HG03280 (cell line): ENCODE data around the gene CDK6.

ENCODE experiments used
- ATAC-seq: cut with Tn5 transposase; IDR thresholded peaks from one replicate; pipeline ENCODE4 v1.9.1; 2021; ENCODE audit warnings: mild to moderate bottlenecking, moderate library complexity; ENCODE audit not compliant: unreplicated experiment

CDK6 gene

DNA sequence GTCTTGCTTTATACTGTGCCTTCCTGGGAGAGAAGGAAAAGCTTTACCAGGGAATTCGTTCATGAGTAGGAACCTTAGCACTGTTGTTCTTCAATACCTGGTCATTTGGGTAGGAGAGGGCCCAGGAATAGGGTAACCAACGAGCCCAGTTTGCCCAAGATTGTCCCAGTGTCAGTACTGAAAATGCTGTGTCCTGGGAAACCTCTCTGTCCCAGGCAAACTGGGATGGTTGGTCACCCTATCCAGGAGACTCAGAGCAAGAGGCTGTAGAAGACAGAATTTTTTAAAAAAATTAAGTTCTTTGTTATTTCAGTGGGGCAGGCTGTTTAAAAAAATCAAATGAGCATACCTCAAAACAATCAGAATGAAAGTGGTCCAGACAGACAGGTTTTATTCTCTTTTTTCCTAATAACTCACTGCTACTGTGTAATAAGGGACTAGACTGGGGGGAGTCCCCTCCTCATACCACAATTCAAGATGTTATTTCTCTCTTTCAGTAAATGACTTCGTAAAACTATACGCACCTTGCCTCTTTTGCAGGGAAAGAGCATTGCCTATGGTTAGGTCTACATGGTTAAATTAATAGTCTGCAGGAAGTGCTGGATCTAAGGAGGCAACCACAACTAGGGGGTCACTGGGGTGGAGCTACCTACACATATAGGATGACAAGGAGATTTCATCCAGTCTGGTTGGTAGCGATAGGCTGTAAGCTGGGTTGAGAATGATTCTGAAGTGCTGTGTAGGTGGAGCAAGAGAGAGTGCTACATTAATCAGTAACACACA, 205.1 kb downstream of the CDK6 start:
- ATAC-seq, result peak; percentile 47

DNA sequence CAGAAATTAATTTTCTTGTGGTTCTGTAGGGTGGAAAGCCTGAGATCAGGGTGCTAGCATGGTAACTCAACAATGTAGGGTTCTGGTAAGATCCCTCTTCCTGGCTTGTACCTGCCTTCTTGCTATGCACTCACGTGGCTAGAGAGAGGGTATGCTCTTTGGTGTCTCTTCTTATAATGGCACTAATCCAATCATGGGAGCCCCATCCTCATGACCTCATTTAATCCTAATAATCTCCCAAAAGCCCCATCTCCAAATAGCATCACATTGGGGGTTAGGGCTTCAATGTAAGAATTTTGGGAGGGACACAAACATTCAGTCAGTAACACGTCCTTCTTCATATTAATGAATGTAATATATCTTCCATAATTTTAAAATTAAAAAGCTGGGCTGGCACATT, 206.6 kb downstream of the CDK6 start:
- no peak for ATAC-seq

DNA sequence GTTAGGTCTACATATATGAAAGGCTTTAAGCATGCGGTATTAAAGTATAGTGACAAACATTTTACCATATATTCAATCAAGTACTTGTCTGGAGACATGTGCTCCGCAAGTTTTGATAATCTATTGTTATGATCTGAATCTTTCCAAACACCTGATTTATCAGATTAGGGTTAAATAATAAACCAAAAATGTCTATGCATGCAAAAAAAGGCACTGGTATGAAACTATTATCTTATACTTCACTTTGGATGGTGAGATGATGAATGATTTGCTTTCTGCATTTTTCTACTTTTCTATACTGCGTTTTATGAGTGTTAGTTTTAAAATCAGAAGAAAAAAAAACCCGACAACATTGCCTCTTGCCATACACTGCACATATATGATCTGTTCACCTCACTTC, 208.4 kb downstream of the CDK6 start:
- ATAC-seq, result no peak

DNA sequence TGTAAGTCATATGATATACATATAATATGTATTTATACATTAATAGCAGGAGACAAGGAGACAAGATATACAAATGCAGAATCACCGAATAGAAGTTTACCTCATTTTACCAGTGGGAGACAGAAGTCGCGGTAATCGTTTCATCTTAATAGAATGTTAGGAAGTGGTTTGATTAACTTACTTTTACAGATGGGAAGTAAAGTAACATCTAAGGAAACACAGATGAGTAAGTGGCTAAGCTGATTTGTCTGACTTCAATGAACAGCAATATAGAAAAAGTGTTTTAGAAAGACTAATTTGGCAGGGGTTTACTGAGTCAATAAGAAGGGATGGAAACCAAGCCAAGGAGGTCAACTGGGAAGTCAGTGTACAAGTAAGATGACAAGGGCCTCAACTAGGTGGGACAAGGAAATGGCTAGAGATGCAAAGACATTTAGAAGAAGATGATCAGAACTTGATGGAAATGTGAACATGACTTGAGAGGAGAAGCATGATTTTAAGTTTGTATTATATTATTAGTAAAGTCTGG, 210.0 kb downstream of the CDK6 start:
- no peak for ATAC-seq

DNA sequence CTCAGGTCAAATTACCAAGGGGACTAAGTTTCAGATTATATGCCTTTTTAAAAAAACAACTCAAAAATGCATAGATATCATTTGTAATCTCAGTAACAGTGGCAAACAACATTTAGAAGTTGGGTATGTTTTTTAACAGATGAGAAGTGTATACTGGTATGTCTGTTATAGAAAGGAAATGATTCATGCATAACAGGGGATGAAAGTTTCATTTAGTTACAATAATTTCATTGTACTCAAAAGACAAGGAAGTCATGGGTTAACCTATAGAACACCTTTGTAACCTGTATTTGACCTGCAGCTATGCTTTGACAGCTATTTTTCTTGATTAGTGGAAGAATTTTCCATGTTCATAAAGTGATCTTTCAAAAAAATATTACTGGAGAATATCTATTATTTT, 210.8 kb downstream of the CDK6 start:
- no peak for ATAC-seq

DNA sequence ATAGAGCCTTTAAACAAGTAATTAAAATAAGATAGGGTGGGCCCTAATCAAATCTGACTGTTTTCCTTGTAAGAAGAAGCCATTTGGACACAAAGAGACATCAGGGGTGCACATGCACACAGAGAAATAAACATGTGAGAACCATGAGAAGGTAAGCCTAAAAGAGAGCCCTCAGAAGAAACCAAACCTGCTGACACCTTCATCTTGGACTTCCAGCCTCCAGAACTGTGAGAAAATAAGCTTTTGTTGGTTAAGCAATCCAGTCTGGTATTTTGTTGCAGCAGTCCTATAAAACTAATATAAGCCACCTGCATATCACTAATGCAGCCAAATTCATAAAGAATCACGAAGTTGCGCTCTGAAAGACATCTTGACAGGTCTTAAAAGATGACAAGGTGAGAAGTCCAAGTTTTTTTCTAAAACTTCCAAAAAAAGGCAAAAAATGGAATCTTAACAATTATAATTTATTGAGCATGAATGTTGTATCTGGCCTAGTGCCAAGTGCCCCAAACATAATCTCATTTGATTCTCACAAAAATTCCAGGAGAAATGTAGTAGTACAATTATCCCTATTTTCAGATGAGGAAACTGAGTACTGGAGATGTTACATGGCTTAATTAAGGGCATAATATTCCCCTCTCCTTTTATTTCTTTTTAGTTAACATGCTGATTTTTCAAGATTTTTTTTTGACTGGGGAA, 211.9 kb downstream of the CDK6 start:
- no peak for ATAC-seq

DNA sequence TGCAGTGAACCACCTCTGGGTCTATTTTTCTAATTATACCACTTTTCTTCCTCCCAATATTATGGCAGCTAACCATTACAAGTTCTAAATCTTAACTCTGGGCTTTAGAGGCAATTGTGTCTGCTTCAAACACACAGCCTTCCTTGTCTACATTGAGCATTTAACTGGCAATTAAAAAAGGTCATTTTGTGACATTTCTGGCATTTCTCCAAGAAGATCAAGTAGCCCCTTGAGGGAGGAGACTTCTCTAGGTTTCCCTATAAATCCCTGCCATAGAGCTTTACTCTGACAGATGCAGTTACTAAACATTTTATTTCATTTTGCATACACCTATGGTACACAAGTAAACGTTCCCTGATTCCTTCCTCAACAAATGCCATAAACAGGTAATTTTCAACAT, 212.8 kb downstream of the CDK6 start:
- no peak for ATAC-seq

DNA sequence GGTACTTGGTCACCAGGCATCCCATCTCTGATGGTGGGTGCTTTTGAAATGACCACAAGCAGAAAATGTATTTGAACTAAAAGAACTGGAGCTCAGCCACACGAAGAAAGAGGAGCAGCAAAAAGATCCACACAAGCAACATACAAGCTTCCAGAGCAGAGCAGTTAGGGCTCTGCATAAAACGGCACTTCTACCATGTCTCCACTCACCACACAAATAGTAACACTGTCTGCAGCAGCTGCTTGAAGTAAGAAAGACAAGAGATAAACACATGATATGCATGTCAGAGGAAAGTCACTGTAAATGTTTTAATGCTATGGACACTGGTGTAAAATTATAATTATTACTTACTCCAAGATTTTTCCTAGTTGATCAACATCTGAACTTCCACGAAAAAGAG, 213.7 kb downstream of the CDK6 start:
- ATAC-seq, result no peak

DNA sequence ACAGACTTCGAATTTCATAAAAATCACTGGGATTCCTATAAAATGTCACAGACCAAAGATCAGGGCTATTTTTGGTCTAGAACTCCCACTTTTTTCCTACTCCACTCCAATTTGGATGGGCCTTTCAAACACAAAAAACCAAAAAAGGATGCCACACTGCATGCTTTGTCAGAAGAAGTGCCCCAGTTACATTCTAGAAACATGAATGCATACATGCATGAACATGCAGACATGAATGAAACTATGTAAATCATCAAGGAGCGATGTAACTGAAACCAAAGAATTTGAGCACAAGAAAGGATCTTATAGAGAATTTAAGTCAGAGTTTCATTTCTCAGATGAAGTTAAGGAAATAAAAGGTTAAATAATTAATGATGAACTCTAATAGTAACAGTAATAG, 214.3 kb downstream of the CDK6 start:
- no peak for ATAC-seq

DNA sequence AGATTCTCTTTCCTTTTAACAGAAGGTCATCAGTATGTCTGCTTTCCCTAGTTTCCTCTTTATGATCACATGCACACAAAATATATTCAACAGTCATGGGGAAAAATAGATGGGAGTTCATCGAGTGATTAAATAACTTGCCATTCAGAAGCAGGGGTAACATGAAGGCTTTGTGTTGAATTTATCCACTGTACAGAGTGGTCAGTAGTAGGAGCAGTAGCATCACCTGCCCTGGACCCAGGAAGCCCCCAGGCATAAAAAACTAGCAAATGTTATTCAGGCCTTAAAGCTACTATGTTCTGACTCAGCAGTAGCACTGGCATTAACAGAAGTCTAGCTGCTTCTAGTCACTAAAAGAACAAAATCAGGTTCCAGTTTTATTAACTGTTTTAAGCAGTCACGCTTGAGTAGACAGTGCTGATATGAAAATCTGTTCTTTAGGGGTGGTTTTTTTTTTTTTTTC, 214.8 kb downstream of the CDK6 start:
- ATAC-seq, result peak; percentile 48

DNA sequence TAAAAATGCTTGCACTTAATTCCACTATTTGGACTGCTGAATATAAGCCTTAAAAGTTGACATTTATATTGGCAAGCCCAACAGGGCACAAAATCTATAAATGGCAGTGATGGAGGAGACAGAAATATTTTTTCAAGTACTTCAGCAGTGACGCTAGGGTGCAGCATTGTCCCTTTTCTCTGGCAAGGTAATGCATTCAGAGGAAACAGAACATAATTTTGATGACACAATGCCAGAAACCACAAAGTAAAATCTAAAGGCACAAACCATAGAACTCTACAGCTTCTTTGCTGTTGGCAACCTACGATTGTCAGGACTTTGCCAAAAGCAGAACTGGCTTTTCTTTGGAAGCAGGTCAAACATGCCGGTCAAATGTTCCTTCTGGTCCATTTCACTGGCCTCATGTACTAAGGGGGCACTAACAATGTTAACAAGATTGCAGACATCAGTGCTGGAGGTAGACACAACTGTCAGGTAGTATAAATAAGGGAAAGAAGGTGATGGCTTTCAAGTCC, 215.3 kb downstream of the CDK6 start:
- peak; percentile 65 for ATAC-seq

DNA sequence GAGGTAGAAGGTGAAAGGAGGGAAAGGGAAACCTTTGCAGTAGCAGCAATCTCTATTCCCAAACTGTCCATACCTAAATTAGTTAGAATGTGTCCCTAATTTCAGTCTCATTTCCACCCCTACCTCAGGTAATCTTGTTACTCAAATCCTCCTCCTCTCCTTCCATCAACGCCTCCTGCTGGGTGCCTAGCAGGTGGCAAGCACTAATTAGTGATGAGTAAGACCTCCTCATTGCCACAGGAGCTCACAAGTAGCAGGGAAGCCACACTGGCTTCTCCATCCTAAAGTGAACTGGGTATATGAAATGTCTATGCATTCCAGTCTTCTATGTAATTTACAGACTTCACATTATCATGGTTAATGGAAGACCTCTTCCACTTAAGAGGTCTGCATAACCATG, 220.5 kb downstream of the CDK6 start:
- ATAC-seq, result no peak

DNA sequence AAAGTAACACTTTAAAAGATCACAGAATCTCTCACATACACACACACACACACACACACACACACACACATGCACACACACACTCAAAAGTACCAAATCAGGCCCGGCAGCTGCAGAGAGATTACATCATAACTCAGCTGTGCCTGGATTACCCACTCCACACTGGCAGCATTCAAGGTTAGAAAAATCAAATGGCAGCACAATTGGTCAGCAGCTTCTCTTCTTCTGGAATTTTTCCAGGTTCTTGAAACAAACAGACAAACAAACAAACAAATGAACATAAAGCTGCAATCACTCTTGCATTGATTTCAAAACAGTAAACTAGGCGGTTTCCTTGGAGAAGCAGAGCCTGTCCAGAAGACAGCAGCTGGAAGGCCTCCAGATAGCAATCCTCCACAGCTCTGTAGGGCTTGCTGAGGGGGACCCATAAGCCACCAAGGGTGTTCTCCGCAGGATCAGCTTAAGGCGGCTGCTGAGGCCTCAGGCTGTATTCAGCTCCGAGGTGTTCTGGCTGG, 221.7 kb downstream of the CDK6 start:
- ATAC-seq, result no peak

DNA sequence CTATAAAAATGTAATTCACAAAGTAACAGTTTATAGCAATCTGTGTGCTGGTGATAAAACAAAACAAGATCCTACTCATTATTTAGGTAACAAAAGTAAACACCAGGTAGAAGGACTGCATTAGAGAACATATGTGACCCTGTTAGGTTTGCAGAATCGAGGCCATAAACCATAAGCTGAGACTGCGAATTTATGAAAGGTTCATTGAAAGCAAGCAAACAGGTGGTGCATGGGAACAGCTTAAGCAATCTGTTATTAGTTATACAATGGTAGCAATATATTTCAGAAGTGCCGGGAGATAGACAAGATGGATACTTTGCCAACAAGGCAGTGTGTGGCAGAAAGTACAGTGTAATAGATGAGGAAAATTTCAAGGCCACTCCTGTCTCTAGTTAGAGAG, 222.7 kb downstream of the CDK6 start:
- no peak for ATAC-seq

DNA sequence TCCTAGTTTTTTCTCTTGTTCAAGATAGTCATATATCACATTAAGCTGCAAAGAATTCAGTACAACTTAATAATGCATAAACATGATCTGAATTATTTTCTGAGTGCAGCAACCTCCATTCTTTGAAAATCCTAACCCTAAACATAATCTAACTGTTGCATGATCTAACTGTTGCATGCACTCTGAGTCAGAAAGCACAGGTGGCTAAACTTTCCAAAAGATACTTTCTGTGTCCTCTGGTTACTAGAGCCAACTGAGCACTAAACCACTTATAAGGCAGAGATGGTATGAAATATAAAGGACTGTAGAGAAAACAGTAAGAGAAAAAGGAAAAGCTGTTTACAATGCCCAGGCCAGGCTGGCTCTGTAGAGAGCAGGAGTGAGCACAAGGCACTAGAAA, 223.2 kb downstream of the CDK6 start:
- no peak for ATAC-seq

DNA sequence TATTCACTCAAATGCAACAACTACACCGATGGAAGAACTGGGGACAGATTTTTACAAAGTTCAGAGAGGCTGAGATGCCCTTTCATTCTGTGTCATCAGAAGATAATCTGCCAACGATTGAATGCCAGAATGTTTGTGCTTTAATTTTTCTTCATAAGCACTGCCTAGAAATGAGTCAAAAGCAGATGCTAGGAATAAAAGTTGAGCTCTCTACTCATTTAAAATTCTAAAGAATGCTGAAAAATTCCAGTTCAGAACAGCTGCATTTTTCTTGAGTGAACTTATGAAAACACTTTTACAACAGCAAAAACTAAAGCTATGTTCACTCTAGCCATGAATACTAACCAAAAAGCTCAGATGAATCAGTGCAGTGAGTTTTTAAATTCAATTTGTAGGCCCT, 223.9 kb downstream of the CDK6 start:
- no peak for ATAC-seq

DNA sequence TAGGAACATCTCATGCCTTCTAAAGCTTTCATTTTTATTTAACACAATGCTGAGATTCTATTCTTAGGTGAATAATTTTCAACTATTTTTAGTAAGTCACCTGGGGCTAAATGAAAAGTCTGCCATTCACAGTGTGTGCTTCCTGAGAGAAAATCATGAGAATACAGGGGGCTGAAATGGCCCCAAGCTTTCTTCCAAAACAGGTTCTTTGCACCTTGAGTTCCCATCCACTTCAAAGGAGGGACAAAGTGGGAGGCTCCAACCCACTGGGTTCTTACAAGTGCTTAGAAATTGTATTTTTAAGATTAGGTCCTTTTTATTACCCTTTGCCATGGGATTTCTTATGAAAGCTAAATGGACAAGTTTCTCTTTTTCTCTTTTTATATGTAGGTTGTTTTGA, 224.6 kb downstream of the CDK6 start:
- ATAC-seq, result no peak

DNA sequence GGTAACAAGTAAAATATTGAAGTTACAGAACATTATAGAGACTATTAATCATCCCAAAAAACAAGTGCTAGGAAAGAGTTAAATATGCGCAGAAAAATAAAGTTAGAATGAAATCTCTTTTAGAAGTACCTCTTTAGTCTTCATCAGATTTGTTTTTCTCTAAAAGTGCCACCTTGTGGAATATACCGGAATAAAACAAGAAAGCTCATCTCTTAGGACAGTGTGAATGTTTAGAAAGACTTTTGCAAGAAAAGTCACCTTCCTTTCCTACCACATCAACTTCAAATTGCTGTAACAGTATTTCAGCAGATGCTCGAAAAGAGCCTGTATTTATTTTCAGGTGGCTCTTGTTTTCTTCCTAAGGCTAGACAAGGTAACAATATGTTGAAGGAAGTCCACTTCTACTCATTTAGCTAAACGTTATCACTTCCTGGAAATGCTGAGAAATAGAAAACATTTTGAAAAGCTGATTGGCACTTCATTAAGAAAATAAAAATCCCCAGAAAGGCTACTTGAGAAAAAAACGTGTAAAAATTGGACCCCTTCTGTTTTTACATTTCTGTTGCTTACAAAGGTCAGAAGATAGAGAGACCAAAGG, 226.4 kb downstream of the CDK6 start:
- no peak for ATAC-seq

DNA sequence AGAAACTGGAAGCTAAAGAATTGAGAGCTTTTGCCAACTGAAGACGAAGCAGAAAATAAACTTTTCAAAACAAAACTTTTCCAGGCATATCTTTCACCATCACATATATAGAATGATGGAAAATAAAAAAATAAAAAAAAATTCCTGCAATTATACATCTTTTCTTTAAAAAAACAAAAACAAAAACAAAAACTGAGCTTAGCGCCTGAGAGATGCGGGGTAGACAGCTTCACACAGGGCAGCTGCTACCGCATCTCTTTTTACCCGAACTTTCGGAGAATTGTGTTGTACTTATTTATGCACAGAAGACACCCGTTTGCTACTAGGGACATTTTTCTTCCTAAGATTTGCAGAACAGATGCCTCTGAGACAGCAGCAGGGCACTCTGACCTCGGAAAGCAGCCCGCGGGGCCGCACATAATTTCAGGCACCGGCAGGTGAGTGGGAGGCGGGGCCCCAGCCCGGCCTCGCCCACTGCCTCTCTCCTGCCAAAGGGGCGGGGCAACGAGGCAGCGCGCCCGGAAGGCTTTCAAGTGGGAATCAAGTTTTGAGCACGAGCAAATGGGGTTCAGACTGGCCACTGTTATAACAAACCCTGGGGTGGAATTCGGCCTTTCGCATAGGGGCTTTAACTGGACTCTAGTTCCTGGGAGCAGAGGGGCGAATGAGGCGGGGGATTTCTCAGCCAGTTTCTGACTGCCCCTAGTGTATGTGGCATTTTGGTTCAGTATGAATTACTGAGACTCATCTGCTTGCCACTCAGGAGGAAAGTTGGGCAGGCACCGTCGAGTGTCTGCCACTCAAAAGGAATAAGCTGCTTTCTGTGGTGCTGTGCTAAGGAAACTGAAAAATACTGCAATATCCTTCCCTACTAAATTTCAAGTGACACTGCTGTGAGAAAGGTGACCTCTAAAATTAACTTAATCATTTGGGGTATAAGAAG, 227.7 kb downstream of the CDK6 start:
- no peak for ATAC-seq

DNA sequence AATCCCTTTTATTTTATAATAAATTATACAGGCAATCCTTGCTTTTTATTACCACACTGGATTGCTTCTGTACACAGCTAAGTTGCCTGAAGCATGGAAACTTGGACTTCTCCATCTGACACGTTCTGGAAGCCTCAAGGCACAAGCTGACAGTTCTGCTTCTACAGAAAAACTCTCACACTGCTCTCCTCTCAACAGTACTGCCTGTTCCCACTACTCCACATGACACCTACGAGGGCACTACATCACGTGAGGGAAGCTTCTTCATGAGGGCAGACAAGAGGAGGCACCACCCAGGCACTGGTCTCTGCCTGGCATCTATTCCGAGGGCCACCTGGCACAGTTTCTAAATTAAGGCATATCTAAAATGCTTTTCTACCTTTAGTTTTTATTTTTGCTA, 229.4 kb downstream of the CDK6 start:
- ATAC-seq, result no peak
